ENCODE data around the gene STUB1.

Gene STUB1

GRCh38 chr16:728131-728889, 48.1 kb downstream of the STUB1 start:
- Histone ChIP-seq H3K27me3 (ENCODE audit: insufficient read depth, low read length) (peaks cover 25% of the 10 kb centered on the region), H3K4me3 (ENCODE audit: low read length) (peak overlapping the region; percentile 63), H3K9ac (ENCODE audit: low read depth, low read length) (no peak overlapping the region), H3K36me3 (ENCODE audit: insufficient read depth, low read depth, low read length) (peaks cover 2% of the 10 kb centered on the region), H3K4me1 (ENCODE audit: insufficient read depth, low read length) (no peaks in the 10 kb centered on the region), H3K27ac (ENCODE audit: low read length) (no peak overlapping the region), H3K9me3 (ENCODE audit: insufficient read depth, low read depth, low read length) (no peaks in the 10 kb centered on the region)

GRCh38 chr16:728890-729744, 48.9 kb downstream of the STUB1 start:
- Histone ChIP-seq H3K9ac (ENCODE audit: low read depth, low read length) (no peak overlapping the region), H3K27me3 (ENCODE audit: insufficient read depth, low read length) (peaks cover 25% of the 10 kb centered on the region), H3K4me3 (ENCODE audit: low read length) (peak overlapping the region; percentile 63; the same call in 1 of the 2 replicates), H3K27ac (ENCODE audit: low read length) (no peak overlapping the region), H3K36me3 (ENCODE audit: insufficient read depth, low read depth, low read length) (peaks cover 5% of the 10 kb centered on the region), H3K4me1 (ENCODE audit: insufficient read depth, low read length) (no peaks in the 10 kb centered on the region), H3K9me3 (ENCODE audit: insufficient read depth, low read depth, low read length) (no peaks in the 10 kb centered on the region)

- Histone ChIP-seq H3K36me3 (ENCODE audit: insufficient read depth, low read depth, low read length) (peaks cover 5% of the 10 kb centered on the region), H3K9me3 (ENCODE audit: insufficient read depth, low read depth, low read length) (no peaks in the 10 kb centered on the region), H3K4me1 (ENCODE audit: insufficient read depth, low read length) (no peaks in the 10 kb centered on the region), H3K27me3 (ENCODE audit: insufficient read depth, low read length) (peaks cover 23% of the 10 kb centered on the region), H3K27ac (ENCODE audit: low read length) (no peak overlapping the region), H3K9ac (ENCODE audit: low read depth, low read length) (no peak overlapping the region), H3K4me3 (ENCODE audit: low read length) (no peak overlapping the region)
These were observed 49.8 kb downstream of the STUB1 start for GRCh38 chr16:729768-730665.

GRCh38 chr16:730666-731509, 50.7 kb downstream of the STUB1 start:
- Histone ChIP-seq H3K9me3 (ENCODE audit: insufficient read depth, low read depth, low read length) (no peaks in the 10 kb centered on the region), H3K4me3 (ENCODE audit: low read length) (no peak overlapping the region), H3K27ac (ENCODE audit: low read length) (no peak overlapping the region), H3K9ac (ENCODE audit: low read depth, low read length) (no peak overlapping the region), H3K36me3 (ENCODE audit: insufficient read depth, low read depth, low read length) (peaks cover 5% of the 10 kb centered on the region), H3K27me3 (ENCODE audit: insufficient read depth, low read length) (peaks cover 15% of the 10 kb centered on the region), H3K4me1 (ENCODE audit: insufficient read depth, low read length) (no peaks in the 10 kb centered on the region)

DNA sequence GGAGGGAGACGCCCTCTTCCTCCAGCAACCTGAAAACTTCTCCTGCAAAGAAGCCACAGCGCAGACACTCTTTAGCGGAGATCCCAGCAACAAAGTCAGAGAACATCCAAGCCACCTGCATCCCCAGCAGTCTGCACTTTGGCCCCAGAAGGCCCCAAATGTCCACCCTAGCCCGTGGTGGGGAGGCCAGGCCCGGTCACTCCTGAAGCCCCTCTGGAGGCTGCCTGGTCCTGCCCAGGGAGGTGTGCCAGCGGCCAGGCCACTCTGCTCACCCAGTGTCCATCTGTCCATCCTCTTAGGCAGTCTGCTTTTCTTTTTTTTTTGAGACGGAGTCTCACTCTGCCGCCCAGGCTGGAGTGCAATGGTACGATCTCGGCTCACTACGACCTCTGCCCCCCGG, 52.1 kb downstream of the STUB1 start:
- Histone ChIP-seq H3K36me3 (ENCODE audit: insufficient read depth, low read depth, low read length) (peaks cover 15% of the 10 kb centered on the region), H3K4me1 (ENCODE audit: insufficient read depth, low read length) (no peaks in the 10 kb centered on the region), H3K27me3 (ENCODE audit: insufficient read depth, low read length) (peaks cover 5% of the 10 kb centered on the region), H3K9ac (ENCODE audit: low read depth, low read length) (no peak overlapping the region), H3K4me3 (ENCODE audit: low read length) (no peak overlapping the region), H3K27ac (ENCODE audit: low read length) (no peak overlapping the region), H3K9me3 (ENCODE audit: insufficient read depth, low read depth, low read length) (no peaks in the 10 kb centered on the region)

All from iPS-20b (cell line).